NCI-H2196 (cell line): ENCODE measurements around the gene ME3.

Experiments used
- DNase-seq: peaks from one replicate; lab custom pipeline; 2025; ENCODE audit not compliant: unreplicated experiment; lab: John Stamatoyannopoulos, UW

ME3 gene

DNA sequence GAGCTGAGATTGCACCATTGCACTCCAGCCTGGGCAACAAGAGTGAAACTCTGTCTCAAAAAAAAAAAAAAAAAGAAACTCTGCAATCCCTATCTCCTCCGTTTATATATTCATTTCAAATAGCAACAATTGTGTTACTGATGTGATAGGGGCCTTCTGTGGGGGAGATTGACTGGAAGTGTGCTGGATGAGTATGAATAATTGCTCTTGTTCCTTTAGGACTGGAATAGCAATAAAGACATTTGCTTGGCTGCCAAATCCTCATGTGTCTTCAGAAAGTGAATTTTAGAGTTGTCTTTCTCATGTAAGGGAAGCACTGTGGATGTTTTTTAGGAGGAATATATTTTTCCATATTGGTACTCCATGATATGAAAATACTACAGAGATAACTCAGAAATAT, 21.1 kb upstream of the ME3 start:
- DNase-seq = no peak

- no peak for DNase-seq
Measured at GRCh38 chr11:86692746-86693145, 20.3 kb upstream of the ME3 start.

- no peak for DNase-seq
Measured at GRCh38 chr11:86692317-86692716, 19.9 kb upstream of the ME3 start.

- DNase-seq = no peak
Measured at GRCh38 chr11:86688398-86689179, 16.2 kb upstream of the ME3 start.

GRCh38 chr11:86687185-86687778, 14.9 kb upstream of the ME3 start:
- DNase-seq = no peak

GRCh38 chr11:86686531-86686930, 14.1 kb upstream of the ME3 start:
- no peak for DNase-seq

- DNase-seq = no peak
Measured at GRCh38 chr11:86681483-86681756, 9.0 kb upstream of the ME3 start.

DNA sequence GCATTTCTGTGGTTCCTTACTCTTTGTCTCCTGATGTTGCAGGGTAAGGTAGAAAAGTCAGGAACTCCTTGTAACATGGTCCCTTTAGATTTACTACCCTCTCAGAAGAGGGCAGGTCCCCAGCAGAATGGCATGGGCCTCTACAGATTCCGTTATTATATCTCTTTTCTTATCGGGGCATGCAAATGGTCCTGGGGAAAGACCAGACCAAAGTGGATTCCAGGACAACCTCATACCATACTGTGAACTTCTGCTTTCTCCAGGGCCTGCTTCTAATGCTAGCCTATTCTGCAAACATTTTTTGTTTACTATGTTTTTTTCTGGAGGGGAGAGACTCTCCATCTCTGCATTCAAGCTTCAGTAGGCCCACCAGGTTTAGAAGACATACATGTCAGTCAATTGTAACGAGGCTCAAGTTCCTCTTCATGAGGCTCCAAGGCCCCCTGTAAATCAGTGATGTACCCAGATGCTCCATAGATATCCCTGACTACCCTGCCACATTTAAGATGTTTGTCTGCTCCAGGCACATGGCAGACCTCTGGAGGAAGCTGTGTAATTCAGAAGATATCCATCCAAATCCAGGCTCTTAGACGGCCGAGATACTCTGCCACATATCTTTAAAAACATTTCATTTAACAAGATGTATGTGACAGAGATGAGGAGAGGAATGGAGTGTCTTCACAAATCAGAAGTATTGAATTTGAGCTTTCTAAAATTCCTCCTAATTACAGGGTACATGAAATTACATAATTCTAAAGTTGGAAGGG, 8.5 kb upstream of the ME3 start:
- no peak for DNase-seq

- DNase-seq = no peak
Measured at GRCh38 chr11:86678823-86679222, 6.4 kb upstream of the ME3 start.

- DNase-seq = no peak
Measured at GRCh38 chr11:86678296-86678695, 5.9 kb upstream of the ME3 start.

DNA sequence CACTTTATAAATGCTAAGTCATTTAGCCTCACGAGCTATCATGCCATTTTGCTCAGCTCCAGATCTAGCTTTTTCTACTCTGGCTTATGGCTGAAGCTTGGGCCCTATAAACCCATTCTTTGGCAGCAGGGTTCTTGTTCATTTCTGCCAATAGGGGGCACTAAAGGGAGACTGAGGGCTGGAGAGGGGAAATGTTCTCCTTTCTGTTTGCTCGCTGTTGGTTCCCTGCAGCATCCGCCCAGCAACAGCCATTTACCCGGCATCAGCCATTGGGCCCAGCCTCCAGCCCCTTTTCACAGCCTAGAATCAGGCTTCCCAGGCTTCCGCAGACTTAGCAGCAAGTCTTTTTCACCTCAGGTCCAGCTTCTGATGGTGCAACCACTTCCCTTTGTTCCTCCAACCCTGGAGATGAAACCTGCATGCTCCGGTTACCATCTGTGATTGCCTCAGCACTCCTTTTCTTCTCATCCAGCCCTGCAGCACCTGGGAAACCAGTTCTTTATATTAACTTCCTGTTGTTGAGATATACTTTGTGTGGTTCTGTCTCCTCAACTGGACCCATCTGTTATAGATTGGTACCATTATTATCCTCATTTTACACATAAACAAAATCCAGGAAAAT, 4.2 kb upstream of the ME3 start:
- peak; percentile 42 for DNase-seq

DNA sequence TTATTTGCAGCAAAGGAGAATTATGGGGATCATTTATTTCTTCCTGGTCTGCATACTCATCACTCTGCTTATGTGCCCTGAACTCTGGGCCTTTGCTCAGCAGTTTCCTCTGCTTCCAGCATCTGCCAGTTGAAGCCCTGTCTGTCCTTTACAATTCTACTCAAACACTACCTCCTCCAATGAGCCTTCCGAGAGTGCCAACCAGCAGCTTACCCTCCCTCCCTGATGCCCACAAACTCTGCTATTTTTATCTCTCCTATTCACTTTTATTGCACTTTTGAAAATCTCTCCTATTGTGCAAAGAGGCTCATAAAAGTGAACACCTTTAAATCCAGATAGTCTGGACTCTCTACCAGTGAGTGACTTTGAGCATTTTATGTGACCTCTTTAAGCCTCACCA, 3.6 kb upstream of the ME3 start:
- DNase-seq = no peak

DNA sequence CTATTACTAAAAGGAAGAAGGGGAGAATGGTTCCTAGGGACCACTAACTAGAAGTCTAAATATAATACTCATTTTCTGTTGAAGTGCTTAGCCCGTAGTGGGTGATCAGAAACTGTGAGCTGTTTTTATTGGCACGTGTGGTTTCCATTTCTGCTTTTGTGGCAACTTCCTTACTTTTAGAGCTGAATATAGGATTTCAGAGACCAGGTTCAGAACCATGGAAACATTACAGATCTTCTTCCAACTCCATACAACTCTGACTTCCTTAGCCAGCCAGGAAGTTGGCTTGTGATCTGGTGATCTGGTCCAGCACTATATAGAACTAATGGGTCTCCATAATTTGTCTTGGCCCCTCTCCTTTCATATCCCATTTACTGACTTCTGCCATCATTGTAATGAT, 2.6 kb upstream of the ME3 start:
- DNase-seq = no peak

GRCh38 chr11:86673872-86674750, 1.7 kb upstream of the ME3 start:
- peak; percentile 62 for DNase-seq

GRCh38 chr11:86673055-86673843, 833 bp upstream of the ME3 start:
- no peak for DNase-seq

GRCh38 chr11:86671531-86672006, 847 bp downstream of the ME3 start:
- peak; percentile 72 for DNase-seq

DNA sequence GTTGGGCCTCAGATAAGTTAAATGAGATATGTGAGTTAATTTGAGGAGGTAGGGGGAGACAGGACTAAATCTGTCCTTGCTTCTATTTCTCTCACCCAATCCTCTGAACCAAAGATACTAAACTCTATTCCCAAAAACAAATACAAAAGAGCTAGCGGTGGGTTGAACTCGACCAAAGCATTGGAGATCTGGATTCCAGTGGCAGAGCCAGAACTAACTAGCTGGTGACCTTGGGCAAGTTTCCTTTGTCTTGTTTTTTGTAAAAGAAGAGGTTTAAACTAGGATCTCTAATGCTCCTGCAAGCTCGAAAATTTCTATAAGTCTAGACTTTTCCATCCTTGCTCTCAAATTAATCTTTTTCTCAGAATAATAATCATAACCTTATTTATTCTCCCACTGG, 1.5 kb downstream of the ME3 start:
- DNase-seq = peak; percentile 17

- no peak for DNase-seq
Measured at GRCh38 chr11:86670181-86670580, 2.2 kb downstream of the ME3 start.

DNA sequence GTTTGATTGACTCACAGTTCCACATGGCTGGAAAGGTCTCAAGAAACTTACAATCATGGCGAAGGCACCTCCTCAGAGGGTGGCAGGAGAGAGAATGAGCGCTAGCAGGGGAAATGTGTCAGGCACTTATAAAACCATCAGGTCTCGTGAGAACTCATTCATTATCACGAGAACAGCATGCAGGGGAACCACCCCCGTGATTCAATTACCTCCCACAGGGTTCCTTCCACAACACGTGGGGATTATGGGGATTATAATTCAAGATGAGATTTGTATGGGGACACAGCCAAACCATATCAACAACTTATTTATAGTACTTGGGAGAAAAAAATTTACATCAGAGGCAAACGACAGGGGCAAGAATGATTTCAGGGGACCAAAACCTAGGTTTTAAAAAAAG, 3.0 kb downstream of the ME3 start:
- DNase-seq = no peak

DNA sequence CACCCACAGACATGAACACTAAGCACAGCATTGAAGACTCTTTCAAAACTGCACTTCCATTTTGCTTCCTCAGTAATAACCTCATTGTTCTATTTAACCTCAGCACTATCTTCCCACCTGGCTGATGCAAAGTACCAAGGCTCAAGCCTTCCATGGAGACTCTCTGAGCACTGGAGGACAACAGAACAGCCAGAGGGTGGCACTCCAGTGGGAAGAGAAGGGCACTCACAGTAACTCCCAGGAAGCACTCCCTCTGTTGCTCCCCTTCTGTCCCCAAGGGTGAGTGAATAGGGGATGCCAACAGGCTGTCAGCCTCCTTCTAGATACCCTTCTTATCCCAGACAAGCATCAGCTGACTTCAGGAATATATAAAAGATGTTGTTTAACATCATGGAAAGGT, 3.5 kb downstream of the ME3 start:
- DNase-seq = no peak
